Measurements from ENCODE around the gene EXPH5.

The EXPH5 gene

GRCh38 chr11:108580645-108581044, 12.9 kb downstream of the EXPH5 start:
- H3K4me3 ChIP-seq (replicated peaks in 1 of 2; ENCODE audit: low read depth in 2 of 2, low read length in 2 of 2) = no peak overlapping the region
- no peak for DNase-seq (ENCODE audit: low read depth in 2 of 2)
- TF ChIP-seq CTCF (IDR thresholded peaks at IDR 0.05; ENCODE audit: low read depth, low read length) = no peak

- TF ChIP-seq CTCF (IDR thresholded peaks at IDR 0.05; ENCODE audit: low read depth, low read length) = no peak
- H3K4me3 ChIP-seq (replicated peaks in 1 of 2; ENCODE audit: low read depth in 2 of 2, low read length in 2 of 2) = no peak overlapping the region
- DNase-seq (ENCODE audit: low read depth in 2 of 2) = no peak
Observed at GRCh38 chr11:108580043-108580442, 13.5 kb downstream of the EXPH5 start.

- no peak overlapping the region for H3K4me3 ChIP-seq (replicated peaks in 1 of 2; ENCODE audit: low read depth in 2 of 2, low read length in 2 of 2)
- TF ChIP-seq CTCF (IDR thresholded peaks at IDR 0.05; ENCODE audit: low read depth, low read length) = no peak
- no peak for DNase-seq (ENCODE audit: low read depth in 2 of 2)
Observed at GRCh38 chr11:108576523-108576922, 17.0 kb downstream of the EXPH5 start.

GRCh38 chr11:108574675-108575074, 18.9 kb downstream of the EXPH5 start:
- no peak overlapping the region for H3K4me3 ChIP-seq (replicated peaks in 1 of 2; ENCODE audit: low read depth in 2 of 2, low read length in 2 of 2)
- no peak for DNase-seq (ENCODE audit: low read depth in 2 of 2)
- TF ChIP-seq CTCF (IDR thresholded peaks at IDR 0.05; ENCODE audit: low read depth, low read length) = no peak

GRCh38 chr11:108571001-108571400, 22.6 kb downstream of the EXPH5 start:
- no peak for DNase-seq (ENCODE audit: low read depth in 2 of 2)
- H3K4me3 ChIP-seq (replicated peaks in 1 of 2; ENCODE audit: low read depth in 2 of 2, low read length in 2 of 2) = no peak overlapping the region
- no peak for TF ChIP-seq CTCF (IDR thresholded peaks at IDR 0.05; ENCODE audit: low read depth, low read length)

- no peak overlapping the region for H3K4me3 ChIP-seq (replicated peaks in 1 of 2; ENCODE audit: low read depth in 2 of 2, low read length in 2 of 2)
- no peak for TF ChIP-seq CTCF (IDR thresholded peaks at IDR 0.05; ENCODE audit: low read depth, low read length)
Observed at GRCh38 chr11:108569896-108570295, 23.7 kb downstream of the EXPH5 start.

GRCh38 chr11:108568195-108568858, 25.2 kb downstream of the EXPH5 start:
- no peak for TF ChIP-seq CTCF (IDR thresholded peaks at IDR 0.05; ENCODE audit: low read depth, low read length)
- H3K4me3 ChIP-seq (replicated peaks in 1 of 2; ENCODE audit: low read depth in 2 of 2, low read length in 2 of 2) = no peak overlapping the region
- DNase-seq (ENCODE audit: low read depth in 2 of 2) = no peak

More at GRCh38 chr11:108569896-108570295, 23.7 kb downstream of the EXPH5 start:
- no peak for DNase-seq (ENCODE audit: low read depth in 2 of 2)
